ENCODE results near the gene FAM20C. TPM values are rescaled to one million over a fixed set of nuclear protein-coding genes. Genes with fewer than 3 reads are reported as not detected.

Gene FAM20C
- total RNA-seq, 1 experiment from 2014 or later: 87.9 TPM

DNA sequence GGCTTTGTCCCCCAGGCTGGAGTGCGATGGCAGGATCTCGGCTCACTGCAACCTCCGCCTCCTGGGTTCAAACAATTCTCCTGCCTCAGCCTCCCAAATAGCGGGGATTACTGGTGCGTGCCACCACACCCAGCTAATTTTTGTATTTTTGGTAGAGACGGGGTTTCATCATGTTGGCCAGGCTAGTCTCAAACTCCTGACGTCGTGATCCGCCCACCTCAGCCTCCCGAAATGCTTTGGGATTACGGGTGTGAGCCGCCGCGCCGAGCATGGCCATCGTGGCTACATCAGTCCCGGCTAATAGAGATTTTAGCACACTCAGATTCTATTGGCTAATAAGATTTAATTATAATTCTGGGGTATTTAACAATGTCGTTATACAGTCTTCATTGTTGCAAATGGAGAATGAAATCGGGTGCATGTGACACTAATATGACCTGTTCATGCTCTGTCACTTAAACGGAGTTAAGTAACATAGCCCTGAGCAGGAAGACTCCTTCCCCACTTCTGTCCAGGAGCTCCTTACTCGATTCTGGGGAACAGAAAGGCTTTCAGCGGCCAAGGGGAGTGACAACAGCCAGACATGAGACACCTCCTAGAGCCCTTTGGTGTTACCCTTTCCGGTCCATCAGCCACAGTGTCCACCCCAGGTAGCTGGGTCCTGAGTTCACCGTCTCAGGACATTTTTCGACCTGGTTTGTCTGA is 40.9 kb upstream of the FAM20C start:
- H3K4me2 ChIP-seq (ENCODE audit: low read length): no peak overlapping the region
- H3K9ac ChIP-seq (ENCODE audit: low read length): no peak overlapping the region
- no peak overlapping the region for H3K27ac ChIP-seq (ENCODE audit: low read length)
- POLR2A ChIA-PET (ENCODE audit: unreplicated experiment): interaction anchor here (0.7 kb wide), 1 partner anchor 98 kb away, joined by 3 read pairs; no protein-coding TSS in a partner anchor
- ATAC-seq: no peak
- H3F3A ChIP-seq (ENCODE audit: low read length, unreplicated experiment): no peaks in the 10 kb centered on the region
- BruUV-seq (replicated peaks): no TSS peak
- no peak for TF ChIP-seq EZH2phosphoT487 (IDR thresholded peaks at IDR 0.05; ENCODE audit: borderline replicate concordance, low read length)
- no peak for TF ChIP-seq EZH2 (IDR thresholded peaks at IDR 0.05; ENCODE audit: low read length, unreplicated experiment)
- TF ChIP-seq, protein P1, sequence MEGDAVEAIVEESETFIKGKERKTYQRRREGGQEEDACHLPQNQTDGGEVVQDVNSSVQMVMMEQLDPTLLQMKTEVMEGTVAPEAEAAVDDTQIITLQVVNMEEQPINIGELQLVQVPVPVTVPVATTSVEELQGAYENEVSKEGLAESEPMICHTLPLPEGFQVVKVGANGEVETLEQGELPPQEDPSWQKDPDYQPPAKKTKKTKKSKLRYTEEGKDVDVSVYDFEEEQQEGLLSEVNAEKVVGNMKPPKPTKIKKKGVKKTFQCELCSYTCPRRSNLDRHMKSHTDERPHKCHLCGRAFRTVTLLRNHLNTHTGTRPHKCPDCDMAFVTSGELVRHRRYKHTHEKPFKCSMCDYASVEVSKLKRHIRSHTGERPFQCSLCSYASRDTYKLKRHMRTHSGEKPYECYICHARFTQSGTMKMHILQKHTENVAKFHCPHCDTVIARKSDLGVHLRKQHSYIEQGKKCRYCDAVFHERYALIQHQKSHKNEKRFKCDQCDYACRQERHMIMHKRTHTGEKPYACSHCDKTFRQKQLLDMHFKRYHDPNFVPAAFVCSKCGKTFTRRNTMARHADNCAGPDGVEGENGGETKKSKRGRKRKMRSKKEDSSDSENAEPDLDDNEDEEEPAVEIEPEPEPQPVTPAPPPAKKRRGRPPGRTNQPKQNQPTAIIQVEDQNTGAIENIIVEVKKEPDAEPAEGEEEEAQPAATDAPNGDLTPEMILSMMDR (conservative IDR thresholded peaks at IDR 0.05; ENCODE audit: low read depth, low read length): no peak
- no peak for DNase-seq
- H3K27me3 ChIP-seq (ENCODE audit: low read length): no peaks in the 10 kb centered on the region
- no peaks in the 10 kb centered on the region for H3K9me3 ChIP-seq (ENCODE audit: low read length)
- no peaks in the 10 kb centered on the region for H3K9me2 ChIP-seq (replicated peaks; ENCODE audit: low read length)
- intact Hi-C loops (cut with micrococcal nuclease): no loop called here
- H3K4me3 ChIP-seq (ENCODE audit: low read length): no peak overlapping the region
- H3K4me1 ChIP-seq (ENCODE audit: insufficient read depth, low read length): peaks cover 26% of the 10 kb centered on the region
- H4K20me1 ChIP-seq (ENCODE audit: low read length): no peaks in the 10 kb centered on the region
- CTCF ChIA-PET: no interaction called here
- H3K79me2 ChIP-seq (ENCODE audit: low read length): peaks cover 3% of the 10 kb centered on the region; the same call in 1 of the 2 replicates
- H3K36me3 ChIP-seq (ENCODE audit: low read depth, low read length): peaks cover 5% of the 10 kb centered on the region; the same call in 1 of the 2 replicates
- H2AFZ ChIP-seq (ENCODE audit: low read length): no peak overlapping the region

GRCh38 chr7:152702-153391 is 39.5 kb upstream of the FAM20C start:
- CTCF ChIA-PET: no interaction called here
- no peaks in the 10 kb centered on the region for H3K9me2 ChIP-seq (replicated peaks; ENCODE audit: low read length)
- H3K4me1 ChIP-seq (ENCODE audit: insufficient read depth, low read length): peaks cover 23% of the 10 kb centered on the region
- no TSS peak for BruUV-seq (replicated peaks)
- intact Hi-C loops (cut with micrococcal nuclease): no loop called here
- ATAC-seq: no peak
- H2AFZ ChIP-seq (ENCODE audit: low read length): no peak overlapping the region
- no peaks in the 10 kb centered on the region for H4K20me1 ChIP-seq (ENCODE audit: low read length)
- H3K79me2 ChIP-seq (ENCODE audit: low read length): peaks cover 3% of the 10 kb centered on the region; the same call in 1 of the 2 replicates
- H3K27me3 ChIP-seq (ENCODE audit: low read length): no peaks in the 10 kb centered on the region
- no peak for TF ChIP-seq EZH2 (IDR thresholded peaks at IDR 0.05; ENCODE audit: low read length, unreplicated experiment)
- no peak for TF ChIP-seq EZH2phosphoT487 (IDR thresholded peaks at IDR 0.05; ENCODE audit: borderline replicate concordance, low read length)
- TF ChIP-seq, protein P1 (conservative IDR thresholded peaks at IDR 0.05; ENCODE audit: low read depth, low read length): no peak
- H3K9me3 ChIP-seq (ENCODE audit: low read length): no peaks in the 10 kb centered on the region
- H3K36me3 ChIP-seq (ENCODE audit: low read depth, low read length): no peaks in the 10 kb centered on the region
- H3K9ac ChIP-seq (ENCODE audit: low read length): no peak overlapping the region
- no peak overlapping the region for H3K4me2 ChIP-seq (ENCODE audit: low read length)
- no peaks in the 10 kb centered on the region for H3F3A ChIP-seq (ENCODE audit: low read length, unreplicated experiment)
- no peak for DNase-seq
- no peak overlapping the region for H3K27ac ChIP-seq (ENCODE audit: low read length)
- POLR2A ChIA-PET (ENCODE audit: unreplicated experiment): no interaction called here
- no peak overlapping the region for H3K4me3 ChIP-seq (ENCODE audit: low read length)

- DNase-seq: no peak
- H3K4me3 ChIP-seq (ENCODE audit: low read length): no peak overlapping the region
- no peaks in the 10 kb centered on the region; the same call in 1 of the 2 replicates for H3K79me2 ChIP-seq (ENCODE audit: low read length)
- no peak for TF ChIP-seq EZH2 (IDR thresholded peaks at IDR 0.05; ENCODE audit: low read length, unreplicated experiment)
- TF ChIP-seq, protein P1 (conservative IDR thresholded peaks at IDR 0.05; ENCODE audit: low read depth, low read length): no peak
- no peak for TF ChIP-seq EZH2phosphoT487 (IDR thresholded peaks at IDR 0.05; ENCODE audit: borderline replicate concordance, low read length)
- H3K4me2 ChIP-seq (ENCODE audit: low read length): no peak overlapping the region
- H3K9me3 ChIP-seq (ENCODE audit: low read length): no peaks in the 10 kb centered on the region
- no peak overlapping the region for H2AFZ ChIP-seq (ENCODE audit: low read length)
- no peak overlapping the region for H3K27ac ChIP-seq (ENCODE audit: low read length)
- H3K9ac ChIP-seq (ENCODE audit: low read length): no peak overlapping the region
- no peaks in the 10 kb centered on the region for H3K27me3 ChIP-seq (ENCODE audit: low read length)
- H4K20me1 ChIP-seq (ENCODE audit: low read length): no peaks in the 10 kb centered on the region
- no peaks in the 10 kb centered on the region for H3K36me3 ChIP-seq (ENCODE audit: low read depth, low read length)
- H3F3A ChIP-seq (ENCODE audit: low read length, unreplicated experiment): no peaks in the 10 kb centered on the region
- intact Hi-C loops (cut with micrococcal nuclease): no loop called here
- no peak for ATAC-seq
- CTCF ChIA-PET: no interaction called here
- H3K9me2 ChIP-seq (replicated peaks; ENCODE audit: low read length): no peaks in the 10 kb centered on the region
- POLR2A ChIA-PET (ENCODE audit: unreplicated experiment): no interaction called here
- BruUV-seq (replicated peaks): no TSS peak
- peaks cover 16% of the 10 kb centered on the region for H3K4me1 ChIP-seq (ENCODE audit: insufficient read depth, low read length)
These were observed 38.8 kb upstream of the FAM20C start for GRCh38 chr7:153604-154003.

Measured in PC-3 (cell line).